GM23338 (cell line): ENCODE data around the gene NINJ2. TPM values are rescaled to one million over a fixed set of nuclear protein-coding genes. Genes with fewer than 3 reads are reported as not detected.

Experiments used
- ATAC-seq: fragments of 200-7000 bp; cut with Tn5 transposase; 3 replicates; pipeline ENCODE4 v1.9.1; 2020
- DNase-seq: peaks from one replicate; pipeline ENCODE4 v3.0.0-alpha.2; 2015; ENCODE audit warnings: low spot score
- H2AFZ ChIP-seq: fragments of 200-600 bp; sonication (generic); 2 replicates; pipeline ENCODE4 v1.8.0; 2016; ENCODE audit warnings: antibody characterized with exemption, mild to moderate bottlenecking, moderate library complexity
- H3F3A ChIP-seq: fragments of 200-600 bp; sonication (generic); replicated peaks from 2 replicates; pipeline ENCODE4 v1.8.0; 2017; ENCODE audit warnings: antibody characterized with exemption, mixed run types, low read depth
- H3K27ac ChIP-seq: fragments of 200-600 bp; sonication (generic); 2 replicates; pipeline ENCODE4 v1.6.1; 2016; ENCODE audit warnings: low read depth
- H3K27me3 ChIP-seq: fragments of 200-600 bp; sonication (generic); 2 replicates; pipeline ENCODE4 v1.8.0; 2016; ENCODE audit warnings: mild to moderate bottlenecking, mixed run types, moderate library complexity; ENCODE audit not compliant: insufficient read depth
- H3K36me3 ChIP-seq: fragments of 200-600 bp; sonication (generic); 2 replicates; pipeline ENCODE4 v1.8.0; 2016; ENCODE audit warnings: mild to moderate bottlenecking; ENCODE audit not compliant: insufficient read depth
- H3K4me1 ChIP-seq: fragments of 200-600 bp; sonication (generic); 2 replicates; pipeline ENCODE4 v1.8.0; 2016; ENCODE audit warnings: mild to moderate bottlenecking, moderate library complexity; ENCODE audit not compliant: insufficient read depth
- H3K4me2 ChIP-seq: fragments of 200-600 bp; sonication (generic); 2 replicates; pipeline ENCODE4 v1.7.1; 2017; ENCODE audit warnings: mixed run types
- H3K4me3 ChIP-seq: fragments of 200-600 bp; sonication (generic); 2 replicates; pipeline ENCODE4 v1.6.1; 2016; ENCODE audit warnings: mixed run types
- H3K79me2 ChIP-seq: fragments of 200-600 bp; sonication (generic); replicated peaks from 2 replicates; pipeline ENCODE4 v1.8.0; 2017; ENCODE audit warnings: mild to moderate bottlenecking; ENCODE audit not compliant: insufficient read depth
- H3K9me2 ChIP-seq: fragments of 200-600 bp; sonication (generic); 2 replicates; pipeline ENCODE4 v1.8.0; 2017; ENCODE audit not compliant: insufficient read depth
- H4K20me1 ChIP-seq: fragments of 200-600 bp; sonication (generic); replicated peaks from 2 replicates; pipeline ENCODE4 v1.8.0; 2017; ENCODE audit warnings: mild to moderate bottlenecking; ENCODE audit not compliant: insufficient read depth
- H3K27ac Mint-ChIP-seq: 2 replicates; pipeline ENCODE4 v1.8.0; 2020; ENCODE audit warnings: inconsistent platforms, mild to moderate bottlenecking, moderate library complexity, mixed read lengths
- H3K27me3 Mint-ChIP-seq: 3 replicates; pipeline ENCODE4 v1.8.0; 2022; ENCODE audit warnings: low read depth, mild to moderate bottlenecking, moderate library complexity, mixed read lengths, inconsistent platforms; ENCODE audit not compliant: insufficient read depth, poor library complexity
- H3K36me3 Mint-ChIP-seq: 3 replicates; pipeline ENCODE4 v1.8.0; 2021; ENCODE audit warnings: low read depth, mild to moderate bottlenecking, inconsistent platforms, moderate library complexity, mixed read lengths
- H3K4me1 Mint-ChIP-seq: 3 replicates; pipeline ENCODE4 v1.8.0; 2020; ENCODE audit warnings: mild to moderate bottlenecking, inconsistent platforms, mixed read lengths
- H3K4me3 Mint-ChIP-seq: 3 replicates; pipeline ENCODE4 v1.8.0; 2021; ENCODE audit warnings: moderate library complexity, mild to moderate bottlenecking, inconsistent platforms, mixed read lengths
- H3K9me3 Mint-ChIP-seq: 3 replicates; pipeline ENCODE4 v1.8.0; 2020; ENCODE audit warnings: moderate library complexity, mild to moderate bottlenecking, inconsistent platforms, mixed read lengths
- ETS1 ChIP-seq: IDR thresholded peaks from 2 replicates; pipeline ENCODE4 v1.6.1; 2016; ENCODE audit warnings: antibody characterized with exemption
- EZH2 ChIP-seq: fragments of 200-600 bp; sonication (generic); IDR thresholded peaks from one replicate; pipeline ENCODE4 v1.8.0; 2017; ENCODE audit warnings: antibody characterized with exemption, mild to moderate bottlenecking, low read depth; ENCODE audit not compliant: unreplicated experiment
- JUNB ChIP-seq: IDR thresholded peaks from one replicate; pipeline ENCODE4 v1.6.1; 2016; ENCODE audit warnings: antibody characterized with exemption; ENCODE audit not compliant: unreplicated experiment
- POLR2AphosphoS5 ChIP-seq: IDR thresholded peaks from 2 replicates; pipeline ENCODE4 v1.6.1; 2016; ENCODE audit warnings: antibody characterized with exemption, low read depth
- REST ChIP-seq: IDR thresholded peaks from one replicate; pipeline ENCODE4 v1.6.1; 2018; ENCODE audit warnings: antibody characterized with exemption; ENCODE audit not compliant: unreplicated experiment
- ZNF331 ChIP-seq: fragments of 250-450 bp; sonication (Bioruptor Pico); IDR thresholded peaks from 2 replicates; pipeline ENCODE4 v1.5.0; 2020; ENCODE audit warnings: low read depth, mild to moderate bottlenecking, moderate library complexity
- ZNF462 ChIP-seq: fragments of 250-450 bp; sonication (Bioruptor Pico); IDR thresholded peaks from 2 replicates; pipeline ENCODE4 v1.5.0; 2020; ENCODE audit warnings: mild to moderate bottlenecking, moderate library complexity
- polyA plus RNA-seq: library from polyadenylated mRNA; unstranded; fragments of >200 nt; fragmentation: Nextera tagmentation; extraction: Ambion mirVana; gene quantifications from 2 replicates; pipeline ENCODE4 v1.2.1, GENCODE V29; 2016
- total RNA-seq: library from RNA; depleted of rRNA; stranded (reverse); fragments of >200 nt; shearing (Covaris generic); gene quantifications from 2 replicates; pipeline ENCODE4 v1.2.3, GENCODE V29; 2014

Gene NINJ2
- total and polyA plus RNA-seq, 2 experiments from 2014 or later, result 0.94 to 2.6 TPM

- TF ChIP-seq ZNF462 (CRISPR knock-in tag), result no peak
- TF ChIP-seq ZNF331 (CRISPR knock-in tag), result no peak
These were observed 100.6 kb downstream of the NINJ2 start (continued) for GRCh38 chr12:562634-563033.

- Mint-ChIP-seq H3K9me3 (no peaks in the 10 kb centered on the region; the same call in 2 of the 3 replicates), H3K4me3 (no peak overlapping the region), H3K27me3 (peaks cover 25% of the 10 kb centered on the region), H3K4me1 (no peaks in the 10 kb centered on the region; the same call in 2 of the 3 replicates), H3K27ac (no peak overlapping the region), H3K36me3 (no peaks in the 10 kb centered on the region; the same call in 2 of the 3 replicates)
- no peak for DNase-seq
- no peak for ATAC-seq
- no peak overlapping the region for H3K27ac ChIP-seq
- H3K36me3 ChIP-seq, result no peaks in the 10 kb centered on the region
- no peaks in the 10 kb centered on the region for H4K20me1 ChIP-seq
- no peaks in the 10 kb centered on the region for H3K4me1 ChIP-seq
- H2AFZ ChIP-seq, result no peak overlapping the region
- TF ChIP-seq JUNB (no peak), POLR2AphosphoS5 (no peak), EZH2 (no peak), ETS1 (no peak), REST (no peak)
- H3F3A ChIP-seq, result no peaks in the 10 kb centered on the region
- H3K4me2 ChIP-seq, result no peak overlapping the region
- no peak overlapping the region for H3K4me3 ChIP-seq
- no peaks in the 10 kb centered on the region for H3K9me2 ChIP-seq
- H3K27me3 ChIP-seq, result no peaks in the 10 kb centered on the region
- no peaks in the 10 kb centered on the region for H3K79me2 ChIP-seq
These were observed 101.2 kb downstream of the NINJ2 start for GRCh38 chr12:561908-562593.
